Neuronal stem cell (in vitro differentiated cells): ENCODE data around the gene OPN3.

Source experiments
- DNase-seq: peaks from one replicate; pipeline ENCODE4 v3.0.0-alpha.2; 2013; ENCODE audit warnings: low spot score
- H2AFZ ChIP-seq: one replicate; pipeline ENCODE4 v1.6.1; 2013; ENCODE audit warnings: mild to moderate bottlenecking, low read length, inconsistent platforms
- H2AK5ac ChIP-seq: 2 replicates; pipeline ENCODE4 v1.6.1; 2013; ENCODE audit warnings: low read depth, mild to moderate bottlenecking, inconsistent platforms, low read length, moderate library complexity, mixed read lengths
- H2BK120ac ChIP-seq: 2 replicates; pipeline ENCODE4 v1.6.1; 2013; ENCODE audit warnings: low read depth, mild to moderate bottlenecking, inconsistent platforms, low read length, moderate library complexity, mixed read lengths
- H2BK12ac ChIP-seq: one replicate; pipeline ENCODE4 v1.6.1; 2013; ENCODE audit warnings: low read length, inconsistent platforms
- H2BK15ac ChIP-seq: 2 replicates; pipeline ENCODE4 v1.6.1; 2013; ENCODE audit warnings: mild to moderate bottlenecking, low read length, inconsistent platforms, mixed read lengths
- H2BK5ac ChIP-seq: one replicate; pipeline ENCODE4 v1.6.1; 2013; ENCODE audit warnings: inconsistent platforms, mild to moderate bottlenecking, low read length, moderate library complexity
- H3K14ac ChIP-seq: one replicate; pipeline ENCODE4 v1.6.1; 2013; ENCODE audit warnings: low read length, inconsistent platforms
- H3K18ac ChIP-seq: 2 replicates; pipeline ENCODE4 v1.6.1; 2013; ENCODE audit warnings: low read length, inconsistent platforms
- H3K23ac ChIP-seq: 2 replicates; pipeline ENCODE4 v1.6.1; 2013; ENCODE audit warnings: low read depth, mild to moderate bottlenecking, mixed read lengths, low read length, inconsistent platforms; ENCODE audit not compliant: poor library complexity
- H3K27ac ChIP-seq: replicated peaks from 3 replicates; pipeline ENCODE4 v1.5.1; 2013; ENCODE audit warnings: low read length, inconsistent platforms
- H3K27me3 ChIP-seq, 3 experiments: 2 replicates each; pipeline ENCODE4 v1.6.1; 2013; ENCODE audit warnings: low read length in 3 of 3, mild to moderate bottlenecking in 2 of 3, inconsistent platforms in 1 of 3, low read depth in 1 of 3, mixed read lengths in 1 of 3, moderate library complexity in 1 of 3; ENCODE audit not compliant: control insufficient read depth in 3 of 3, insufficient read depth in 3 of 3
- H3K36me3 ChIP-seq, 2 donors: replicated peaks in 1 of 2; 2 replicates each; pipeline ENCODE4 v1.6.1; 2013; ENCODE audit warnings: low read length in 2 of 2; ENCODE audit not compliant: control insufficient read depth in 2 of 2, insufficient read depth in 2 of 2
- H3K4ac ChIP-seq: 2 replicates; pipeline ENCODE4 v1.6.1; 2013; ENCODE audit warnings: inconsistent platforms, mild to moderate bottlenecking, low read length, moderate library complexity
- H3K4me1 ChIP-seq, 2 donors: 1 replicate in 1 of 2; 2 replicates in 1 of 2; pipeline ENCODE4 v1.6.1; 2013; ENCODE audit warnings: low read length in 2 of 2, low read depth in 1 of 2; ENCODE audit not compliant: control insufficient read depth in 2 of 2, insufficient read depth in 1 of 2
- H3K4me2 ChIP-seq: one replicate; pipeline ENCODE4 v1.6.1; 2013; ENCODE audit warnings: mild to moderate bottlenecking, low read length, inconsistent platforms; ENCODE audit not compliant: insufficient read depth, poor library complexity, severe bottlenecking
- H3K4me3 ChIP-seq, 2 donors: 2 replicates each; pipeline ENCODE4 v1.5.1; 2013; ENCODE audit warnings: low read length in 2 of 2, mild to moderate bottlenecking in 2 of 2, inconsistent platforms in 1 of 2, moderate library complexity in 1 of 2
- H3K79me1 ChIP-seq: one replicate; pipeline ENCODE4 v1.6.1; 2013; ENCODE audit warnings: low read depth, mild to moderate bottlenecking, inconsistent platforms, low read length, moderate library complexity
- H3K9ac ChIP-seq: one replicate; pipeline ENCODE4 v1.6.1; 2013; ENCODE audit warnings: mild to moderate bottlenecking, low read depth, low read length, inconsistent platforms; ENCODE audit not compliant: poor library complexity
- H3K9me3 ChIP-seq, 2 donors: replicated peaks in 1 of 2; 2 replicates each; pipeline versions ENCODE3 to v1.6.1; 2013; ENCODE audit warnings: low read length in 2 of 2, mild to moderate bottlenecking in 2 of 2, inconsistent platforms in 1 of 2, low read depth in 1 of 2, mixed read lengths in 1 of 2, moderate library complexity in 1 of 2; ENCODE audit not compliant: control insufficient read depth in 2 of 2, insufficient read depth in 1 of 2
- H4K8ac ChIP-seq: one replicate; pipeline ENCODE4 v1.6.1; 2013; ENCODE audit warnings: low read depth, mild to moderate bottlenecking, inconsistent platforms, low read length, moderate library complexity
- H4K91ac ChIP-seq: one replicate; pipeline ENCODE4 v1.6.1; 2013; ENCODE audit warnings: low read length, low read depth, mild to moderate bottlenecking, inconsistent platforms; ENCODE audit not compliant: poor library complexity
- WGBS, 2 donors: extraction: QIAGEN DNeasy Blood & Tissue Kit; methylation state at CpG; one replicate each; pipeline ENCODE4 v1.1.7; 2013; ENCODE audit warnings: missing lambda C conversion rate in 2 of 2, mixed read lengths in 1 of 2; ENCODE audit not compliant: insufficient read length in 2 of 2, insufficient replicate concordance in 1 of 2; ENCODE audit errors: extremely low coverage in 2 of 2; 5-methylcytosine and 5-hydroxymethylcytosine counted together

Gene OPN3

DNA sequence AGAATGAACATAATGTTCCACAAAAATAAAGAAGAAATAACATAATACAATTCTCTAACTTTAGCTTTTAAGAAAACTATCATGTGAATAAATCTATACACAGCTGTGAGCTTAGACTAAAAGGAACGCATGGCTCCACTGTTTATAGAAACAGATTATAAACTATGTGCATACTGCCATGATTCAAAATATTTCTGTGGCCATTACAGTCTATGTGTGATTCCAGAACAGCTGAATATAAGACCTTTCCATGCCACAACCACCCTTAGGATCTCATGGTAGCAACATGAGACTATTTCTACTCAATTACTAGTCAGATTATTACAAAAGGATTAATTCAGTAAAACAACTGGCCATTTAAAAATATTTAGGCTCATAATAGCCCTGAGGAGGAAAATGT, 3.9 kb downstream of the OPN3 start:
- Histone ChIP-seq H3K18ac (no peak overlapping the region), H3K4ac (no peak overlapping the region), H3K9me3 (peaks cover 0 to 40% of the 10 kb centered on the region in 2 donors), H3K36me3 (peaks cover 8 to 71% of the 10 kb centered on the region in 2 donors), H3K4me1 (peaks cover 5 to 8% of the 10 kb centered on the region in 2 donors), H2BK5ac (no peak overlapping the region), H2BK15ac (no peak overlapping the region), H3K4me2 (no peak overlapping the region), H2AFZ (no peak overlapping the region), H3K27ac (no peak overlapping the region), H3K79me1 (peaks cover 3% of the 10 kb centered on the region), H4K91ac (no peak overlapping the region), H3K9ac (no peak overlapping the region), H3K27me3 (no peaks in the 10 kb centered on the region), H2AK5ac (no peak overlapping the region), H3K23ac (no peak overlapping the region), H2BK120ac (no peak overlapping the region), H2BK12ac (no peak overlapping the region), H3K4me3 (no peak overlapping the region), H4K8ac (no peak overlapping the region), H3K14ac (no peak overlapping the region)
- WGBS, 2 donors: no CpG with 5 or more reads among the region's 1 CpG
- no peak for DNase-seq

- H3K18ac ChIP-seq: no peak overlapping the region
- no peak overlapping the region for H3K4ac ChIP-seq
- H3K14ac ChIP-seq: no peak overlapping the region
Measured at GRCh38 chr1:241635556-241636152, 4.5 kb downstream of the OPN3 start.

GRCh38 chr1:241632987-241633386, 7.2 kb downstream of the OPN3 start:
- no CpG with 5 or more reads among the region's 3 CpGs for WGBS, 2 donors
- DNase-seq: no peak
- Histone ChIP-seq H3K4ac (no peak overlapping the region), H2BK120ac (no peak overlapping the region), H2AFZ (no peak overlapping the region), H3K4me1 (peaks cover 2 to 4% of the 10 kb centered on the region in 2 donors), H3K27ac (no peak overlapping the region), H3K79me1 (peaks cover 3% of the 10 kb centered on the region), H4K8ac (no peak overlapping the region), H3K4me3 (no peak overlapping the region), H3K23ac (no peak overlapping the region), H2BK5ac (no peak overlapping the region), H3K9ac (no peak overlapping the region), H2BK12ac (no peak overlapping the region), H3K4me2 (no peak overlapping the region), H2BK15ac (no peak overlapping the region), H3K18ac (no peak overlapping the region), H2AK5ac (no peak overlapping the region), H4K91ac (no peak overlapping the region), H3K14ac (no peak overlapping the region), H3K27me3 (no peaks in the 10 kb centered on the region), H3K36me3 (peaks cover 8 to 88% of the 10 kb centered on the region in 2 donors), H3K9me3 (peaks cover 0 to 40% of the 10 kb centered on the region in 2 donors)

More at GRCh38 chr1:241635556-241636152, 4.5 kb downstream of the OPN3 start:
- Histone ChIP-seq H4K91ac (no peak overlapping the region), H3K9me3 (peaks cover 0 to 40% of the 10 kb centered on the region in 2 donors), H2BK5ac (no peak overlapping the region), H3K36me3 (peaks cover 8 to 77% of the 10 kb centered on the region in 2 donors), H2BK15ac (no peak overlapping the region), H2BK120ac (no peak overlapping the region), H3K27me3 (no peaks in the 10 kb centered on the region), H2AK5ac (no peak overlapping the region), H2AFZ (no peak overlapping the region), H3K9ac (no peak overlapping the region), H3K79me1 (peaks cover 3% of the 10 kb centered on the region), H3K4me2 (no peak overlapping the region), H4K8ac (no peak overlapping the region), H2BK12ac (no peak overlapping the region), H3K4me1 (peaks cover 5 to 8% of the 10 kb centered on the region in 2 donors), H3K23ac (no peak overlapping the region), H3K4me3 (no peak overlapping the region), H3K27ac (no peak overlapping the region)
- no peak for DNase-seq
- no CpG with 5 or more reads among the region's 4 CpGs for WGBS, 2 donors

DNA sequence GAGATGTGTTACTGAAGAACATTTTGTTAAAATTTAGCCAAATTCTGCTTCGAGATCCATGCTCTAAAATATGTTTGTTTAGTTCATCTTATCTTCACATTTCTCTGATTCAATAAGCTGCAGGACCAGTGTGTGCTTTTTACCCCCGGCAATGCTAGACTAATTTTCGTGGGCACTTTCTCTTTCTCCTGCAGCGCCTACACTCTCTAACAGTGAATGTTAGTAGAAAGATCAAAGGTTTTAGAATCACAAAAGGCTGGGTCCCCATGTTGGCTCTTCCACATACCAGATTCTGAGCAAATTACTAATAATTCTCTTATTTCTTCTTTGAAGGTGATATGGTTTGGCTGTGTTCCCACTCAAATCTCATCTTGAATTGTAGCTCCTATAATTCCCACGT, 8.5 kb downstream of the OPN3 start:
- no peak overlapping the region for H3K18ac ChIP-seq
- H2BK12ac ChIP-seq: no peak overlapping the region
- no peak overlapping the region for H2AK5ac ChIP-seq
- H2BK15ac ChIP-seq: no peak overlapping the region
- no peak overlapping the region for H2BK5ac ChIP-seq
- H3K4me2 ChIP-seq: no peak overlapping the region
- no peaks in the 10 kb centered on the region for H3K27me3 ChIP-seq
- no peak overlapping the region for H3K23ac ChIP-seq
- no CpG with 5 or more reads among the region's 5 CpGs for WGBS, 2 donors
- peaks cover 8 to 82% of the 10 kb centered on the region in 2 donors for H3K36me3 ChIP-seq
- H3K9ac ChIP-seq: no peak overlapping the region
- H4K91ac ChIP-seq: no peak overlapping the region
- no peak for DNase-seq
- H3K9me3 ChIP-seq: peaks cover 0 to 31% of the 10 kb centered on the region in 2 donors
- H2AFZ ChIP-seq: no peak overlapping the region
- peaks cover 3% of the 10 kb centered on the region for H3K79me1 ChIP-seq
- H2BK120ac ChIP-seq: no peak overlapping the region
- H3K14ac ChIP-seq: no peak overlapping the region
- H3K4ac ChIP-seq: no peak overlapping the region
- H3K4me1 ChIP-seq: no peaks in the 10 kb centered on the region
- H3K27ac ChIP-seq: no peak overlapping the region
- no peak overlapping the region for H4K8ac ChIP-seq
- no peak overlapping the region for H3K4me3 ChIP-seq
